ENCODE results near the gene PPM1M.

Gene PPM1M

DNA sequence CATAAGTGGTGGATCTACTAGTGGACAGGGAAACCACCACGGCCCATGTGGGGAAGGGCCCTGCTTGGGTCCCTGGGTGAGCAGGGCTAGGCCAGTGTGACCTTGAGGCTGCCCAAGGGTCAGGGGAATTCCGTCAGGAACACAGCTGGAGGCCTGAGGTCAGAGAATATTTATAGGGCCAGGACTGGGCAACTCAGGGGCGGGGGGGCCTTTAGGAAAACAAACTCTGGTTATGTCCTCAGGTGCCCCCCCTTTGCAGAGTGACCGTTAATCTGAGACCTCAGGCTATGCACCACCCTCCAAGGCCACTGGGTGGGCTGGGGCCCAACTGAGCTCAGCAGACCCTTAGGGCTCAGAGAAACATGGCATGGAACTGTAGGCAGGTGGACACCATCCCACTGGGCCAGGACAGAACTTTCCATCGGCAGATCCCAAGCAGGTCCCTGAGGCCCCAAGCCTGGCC is 9.1 kb upstream of the PPM1M start:
- ATAC-seq = no peak
- TF ChIP-seq SNAI2 (CRISPR knock-in tag; IDR thresholded peaks at IDR 0.05) = no peak
- no peak for TF ChIP-seq PPARA (CRISPR knock-in tag; IDR thresholded peaks at IDR 0.05; ENCODE audit: borderline replicate concordance)
- no peak for TF ChIP-seq ZNF8 (CRISPR knock-in tag; IDR thresholded peaks at IDR 0.05)
- no peak for TF ChIP-seq GLIS3 (CRISPR knock-in tag; IDR thresholded peaks at IDR 0.05)
- TF ChIP-seq TOX (CRISPR knock-in tag; IDR thresholded peaks at IDR 0.05; ENCODE audit: borderline replicate concordance) = no peak
- no peak for TF ChIP-seq ZNF565 (CRISPR knock-in tag; conservative IDR thresholded peaks at IDR 0.05; ENCODE audit: low read depth)
- no peak for TF ChIP-seq ZNF70 (CRISPR knock-in tag; IDR thresholded peaks at IDR 0.05)
- TF ChIP-seq, protein P1, sequence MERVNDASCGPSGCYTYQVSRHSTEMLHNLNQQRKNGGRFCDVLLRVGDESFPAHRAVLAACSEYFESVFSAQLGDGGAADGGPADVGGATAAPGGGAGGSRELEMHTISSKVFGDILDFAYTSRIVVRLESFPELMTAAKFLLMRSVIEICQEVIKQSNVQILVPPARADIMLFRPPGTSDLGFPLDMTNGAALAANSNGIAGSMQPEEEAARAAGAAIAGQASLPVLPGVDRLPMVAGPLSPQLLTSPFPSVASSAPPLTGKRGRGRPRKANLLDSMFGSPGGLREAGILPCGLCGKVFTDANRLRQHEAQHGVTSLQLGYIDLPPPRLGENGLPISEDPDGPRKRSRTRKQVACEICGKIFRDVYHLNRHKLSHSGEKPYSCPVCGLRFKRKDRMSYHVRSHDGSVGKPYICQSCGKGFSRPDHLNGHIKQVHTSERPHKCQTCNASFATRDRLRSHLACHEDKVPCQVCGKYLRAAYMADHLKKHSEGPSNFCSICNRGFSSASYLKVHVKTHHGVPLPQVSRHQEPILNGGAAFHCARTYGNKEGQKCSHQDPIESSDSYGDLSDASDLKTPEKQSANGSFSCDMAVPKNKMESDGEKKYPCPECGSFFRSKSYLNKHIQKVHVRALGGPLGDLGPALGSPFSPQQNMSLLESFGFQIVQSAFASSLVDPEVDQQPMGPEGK (CRISPR knock-in tag; IDR thresholded peaks at IDR 0.05; ENCODE audit: borderline replicate concordance) = no peak
- TF ChIP-seq CSDC2 (CRISPR knock-in tag; IDR thresholded peaks at IDR 0.05) = no peak
- TF ChIP-seq, protein P2, sequence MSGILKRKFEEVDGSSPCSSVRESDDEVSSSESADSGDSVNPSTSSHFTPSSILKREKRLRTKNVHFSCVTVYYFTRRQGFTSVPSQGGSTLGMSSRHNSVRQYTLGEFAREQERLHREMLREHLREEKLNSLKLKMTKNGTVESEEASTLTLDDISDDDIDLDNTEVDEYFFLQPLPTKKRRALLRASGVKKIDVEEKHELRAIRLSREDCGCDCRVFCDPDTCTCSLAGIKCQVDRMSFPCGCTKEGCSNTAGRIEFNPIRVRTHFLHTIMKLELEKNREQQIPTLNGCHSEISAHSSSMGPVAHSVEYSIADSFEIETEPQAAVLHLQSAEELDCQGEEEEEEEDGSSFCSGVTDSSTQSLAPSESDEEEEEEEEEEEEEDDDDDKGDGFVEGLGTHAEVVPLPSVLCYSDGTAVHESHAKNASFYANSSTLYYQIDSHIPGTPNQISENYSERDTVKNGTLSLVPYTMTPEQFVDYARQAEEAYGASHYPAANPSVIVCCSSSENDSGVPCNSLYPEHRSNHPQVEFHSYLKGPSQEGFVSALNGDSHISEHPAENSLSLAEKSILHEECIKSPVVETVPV (CRISPR knock-in tag; IDR thresholded peaks at IDR 0.05) = no peak

DNA sequence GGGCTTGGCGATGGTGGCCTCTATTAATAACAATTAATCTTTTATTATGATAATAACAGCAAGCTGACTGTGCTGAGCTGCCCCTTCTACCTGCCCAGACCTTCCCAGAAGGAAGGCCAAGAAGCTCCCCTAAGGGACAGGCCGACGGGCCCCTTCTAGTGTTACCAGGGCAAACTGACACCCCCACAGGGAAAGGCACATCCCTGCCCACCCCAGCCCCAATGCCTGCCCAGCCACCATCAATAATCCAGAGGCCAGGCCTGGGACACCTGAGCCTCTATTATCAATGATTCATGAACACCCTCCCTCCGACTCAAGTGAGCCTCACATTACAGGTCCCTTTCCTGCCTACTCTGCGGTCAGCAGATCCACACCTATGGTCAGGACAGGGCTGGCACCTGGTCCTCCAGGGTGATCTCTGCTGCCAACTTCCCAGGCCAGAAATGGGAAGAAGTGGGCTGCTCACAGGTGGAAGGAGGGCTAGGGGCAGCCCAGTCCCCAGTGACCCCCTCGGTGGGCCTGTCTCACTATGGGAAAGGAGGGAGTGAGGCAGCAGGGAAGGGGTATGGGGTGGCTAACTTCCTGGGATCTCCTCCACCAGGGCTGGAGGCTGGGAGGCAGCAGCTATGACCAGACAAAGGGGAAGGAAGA is 8.4 kb upstream of the PPM1M start:
- TF ChIP-seq, protein P1 (CRISPR knock-in tag; IDR thresholded peaks at IDR 0.05; ENCODE audit: borderline replicate concordance) = no peak
- TF ChIP-seq ZFP30 (CRISPR knock-in tag; IDR thresholded peaks at IDR 0.05) (no peak), ISL1 (CRISPR knock-in tag; IDR thresholded peaks at IDR 0.05) (no peak), ZNF8 (CRISPR knock-in tag; IDR thresholded peaks at IDR 0.05) (no peak), RARB (CRISPR knock-in tag; IDR thresholded peaks at IDR 0.05) (no peak), ARNTL (CRISPR knock-in tag; IDR thresholded peaks at IDR 0.05; ENCODE audit: borderline replicate concordance, low read depth) (no peak), CSDC2 (CRISPR knock-in tag; IDR thresholded peaks at IDR 0.05) (no peak), ZNF70 (CRISPR knock-in tag; IDR thresholded peaks at IDR 0.05) (no peak), ZNF565 (CRISPR knock-in tag; conservative IDR thresholded peaks at IDR 0.05; ENCODE audit: low read depth) (no peak), SNAI2 (CRISPR knock-in tag; IDR thresholded peaks at IDR 0.05) (no peak), ZC3H10 (CRISPR knock-in tag; IDR thresholded peaks at IDR 0.05) (no peak), OSR1 (CRISPR knock-in tag; IDR thresholded peaks at IDR 0.05) (no peak), ZFP3 (CRISPR knock-in tag; IDR thresholded peaks at IDR 0.05) (no peak)
- TF ChIP-seq, protein P3, sequence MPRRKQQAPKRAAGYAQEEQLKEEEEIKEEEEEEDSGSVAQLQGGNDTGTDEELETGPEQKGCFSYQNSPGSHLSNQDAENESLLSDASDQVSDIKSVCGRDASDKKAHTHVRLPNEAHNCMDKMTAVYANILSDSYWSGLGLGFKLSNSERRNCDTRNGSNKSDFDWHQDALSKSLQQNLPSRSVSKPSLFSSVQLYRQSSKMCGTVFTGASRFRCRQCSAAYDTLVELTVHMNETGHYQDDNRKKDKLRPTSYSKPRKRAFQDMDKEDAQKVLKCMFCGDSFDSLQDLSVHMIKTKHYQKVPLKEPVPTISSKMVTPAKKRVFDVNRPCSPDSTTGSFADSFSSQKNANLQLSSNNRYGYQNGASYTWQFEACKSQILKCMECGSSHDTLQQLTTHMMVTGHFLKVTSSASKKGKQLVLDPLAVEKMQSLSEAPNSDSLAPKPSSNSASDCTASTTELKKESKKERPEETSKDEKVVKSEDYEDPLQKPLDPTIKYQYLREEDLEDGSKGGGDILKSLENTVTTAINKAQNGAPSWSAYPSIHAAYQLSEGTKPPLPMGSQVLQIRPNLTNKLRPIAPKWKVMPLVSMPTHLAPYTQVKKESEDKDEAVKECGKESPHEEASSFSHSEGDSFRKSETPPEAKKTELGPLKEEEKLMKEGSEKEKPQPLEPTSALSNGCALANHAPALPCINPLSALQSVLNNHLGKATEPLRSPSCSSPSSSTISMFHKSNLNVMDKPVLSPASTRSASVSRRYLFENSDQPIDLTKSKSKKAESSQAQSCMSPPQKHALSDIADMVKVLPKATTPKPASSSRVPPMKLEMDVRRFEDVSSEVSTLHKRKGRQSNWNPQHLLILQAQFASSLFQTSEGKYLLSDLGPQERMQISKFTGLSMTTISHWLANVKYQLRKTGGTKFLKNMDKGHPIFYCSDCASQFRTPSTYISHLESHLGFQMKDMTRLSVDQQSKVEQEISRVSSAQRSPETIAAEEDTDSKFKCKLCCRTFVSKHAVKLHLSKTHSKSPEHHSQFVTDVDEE (CRISPR knock-in tag; IDR thresholded peaks at IDR 0.05) = no peak
- TF ChIP-seq, protein P4, sequence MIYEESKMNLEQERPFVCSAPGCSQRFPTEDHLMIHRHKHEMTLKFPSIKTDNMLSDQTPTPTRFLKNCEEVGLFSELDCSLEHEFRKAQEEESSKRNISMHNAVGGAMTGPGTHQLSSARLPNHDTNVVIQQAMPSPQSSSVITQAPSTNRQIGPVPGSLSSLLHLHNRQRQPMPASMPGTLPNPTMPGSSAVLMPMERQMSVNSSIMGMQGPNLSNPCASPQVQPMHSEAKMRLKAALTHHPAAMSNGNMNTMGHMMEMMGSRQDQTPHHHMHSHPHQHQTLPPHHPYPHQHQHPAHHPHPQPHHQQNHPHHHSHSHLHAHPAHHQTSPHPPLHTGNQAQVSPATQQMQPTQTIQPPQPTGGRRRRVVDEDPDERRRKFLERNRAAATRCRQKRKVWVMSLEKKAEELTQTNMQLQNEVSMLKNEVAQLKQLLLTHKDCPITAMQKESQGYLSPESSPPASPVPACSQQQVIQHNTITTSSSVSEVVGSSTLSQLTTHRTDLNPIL (CRISPR knock-in tag; IDR thresholded peaks at IDR 0.05; ENCODE audit: low read depth) = no peak
- TF ChIP-seq, protein P5, sequence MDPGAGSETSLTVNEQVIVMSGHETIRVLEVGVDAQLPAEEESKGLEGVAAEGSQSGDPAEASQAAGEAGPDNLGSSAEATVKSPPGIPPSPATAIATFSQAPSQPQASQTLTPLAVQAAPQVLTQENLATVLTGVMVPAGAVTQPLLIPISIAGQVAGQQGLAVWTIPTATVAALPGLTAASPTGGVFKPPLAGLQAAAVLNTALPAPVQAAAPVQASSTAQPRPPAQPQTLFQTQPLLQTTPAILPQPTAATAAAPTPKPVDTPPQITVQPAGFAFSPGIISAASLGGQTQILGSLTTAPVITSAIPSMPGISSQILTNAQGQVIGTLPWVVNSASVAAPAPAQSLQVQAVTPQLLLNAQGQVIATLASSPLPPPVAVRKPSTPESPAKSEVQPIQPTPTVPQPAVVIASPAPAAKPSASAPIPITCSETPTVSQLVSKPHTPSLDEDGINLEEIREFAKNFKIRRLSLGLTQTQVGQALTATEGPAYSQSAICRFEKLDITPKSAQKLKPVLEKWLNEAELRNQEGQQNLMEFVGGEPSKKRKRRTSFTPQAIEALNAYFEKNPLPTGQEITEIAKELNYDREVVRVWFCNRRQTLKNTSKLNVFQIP (CRISPR knock-in tag; IDR thresholded peaks at IDR 0.05; ENCODE audit: borderline replicate concordance, low read depth) = no peak
- ATAC-seq = no peak

Data from SK-N-SH treated with all-trans-retinoic acid at 6 μM for 48 hours (cell line).